Measurements from ENCODE around the gene GRAP2. TPM values are rescaled to one million over a fixed set of nuclear protein-coding genes. Genes with fewer than 3 reads are reported as not detected.

GRAP2 gene
- total and polyA plus RNA-seq, 2 of the 8 experiments (the other 6 are each of a cell fraction or from before 2014, with no cell fraction given), result 0.08 TPM; not detected in 1

GRCh38 chr22:40008726-40009291 lies 107.9 kb downstream of the GRAP2 start (continued):
- TF ChIP-seq SIRT6 (IDR thresholded peaks at IDR 0.05; ENCODE audit: low read length) (no peak), KDM5A (IDR thresholded peaks at IDR 0.05; ENCODE audit: low read length) (no peak), NANOG (IDR thresholded peaks at IDR 0.05; ENCODE audit: insufficient read depth, low read depth, low read length, poor library complexity, severe bottlenecking) (no peak), RNF2 (IDR thresholded peaks at IDR 0.05; ENCODE audit: borderline replicate concordance, low read depth, low read length, missing control alignments, poor library complexity, severe bottlenecking) (no peak)

Data from H1 (cell line).